H1 (cell line): ENCODE data around the gene ZNF692. TPM values are rescaled to one million over a fixed set of nuclear protein-coding genes. Genes with fewer than 3 reads are reported as not detected.

Experiments
- HDAC2 ChIP-seq, 2 experiments: fragments of 300-600 bp in 1 of 2; sonication (generic) in 1 of 2; IDR thresholded peaks; 2 replicates each; pipeline ENCODE4 v1.6.1; 2011 to 2012; ENCODE audit warnings: low read depth in 2 of 2, low read length in 2 of 2, mild to moderate bottlenecking in 2 of 2, moderate library complexity in 2 of 2, borderline replicate concordance in 1 of 2, inconsistent platforms in 1 of 2
- SIX5 ChIP-seq: IDR thresholded peaks from 2 replicates; pipeline ENCODE4 v1.6.1; 2011; ENCODE audit warnings: mild to moderate bottlenecking, low read depth, low read length
- SP4 ChIP-seq: IDR thresholded peaks from 2 replicates; pipeline ENCODE4 v1.6.1; 2012; ENCODE audit warnings: low read length, inconsistent platforms
- polyA plus RNA-seq, 7 experiments: library from polyadenylated mRNA; depleted of rRNA in 3 of 7; stranded (reverse) in 5 of 7; unstranded in 2 of 7; fragments of >200 nt in 5 of 7; fragments of 200-250 nt in 2 of 7; gene quantifications; 1 replicate in 5 of 7; 2 replicates in 1 of 7; 4 replicates in 1 of 7; pipeline versions ENCODE4 v1.2.1 to v1.2.3, GENCODE V29; 2011 to 2013; ENCODE audit warnings: missing spikeins in 2 of 7, mixed read lengths in 2 of 7
- total RNA-seq: library from RNA; stranded (reverse); fragmentation: NEBNext Ultra II Directional; extraction: Animal tissue kit (Norgen Biotek cat#: 25700); gene quantifications from 2 replicates; pipeline ENCODE4 v1.2.1, GENCODE V29; 2021

ZNF692 gene
- total and polyA plus RNA-seq, 2 of the 8 experiments (the other 6 are each of a cell fraction or from before 2014, with no cell fraction given): 38.4 to 52.3 TPM

DNA sequence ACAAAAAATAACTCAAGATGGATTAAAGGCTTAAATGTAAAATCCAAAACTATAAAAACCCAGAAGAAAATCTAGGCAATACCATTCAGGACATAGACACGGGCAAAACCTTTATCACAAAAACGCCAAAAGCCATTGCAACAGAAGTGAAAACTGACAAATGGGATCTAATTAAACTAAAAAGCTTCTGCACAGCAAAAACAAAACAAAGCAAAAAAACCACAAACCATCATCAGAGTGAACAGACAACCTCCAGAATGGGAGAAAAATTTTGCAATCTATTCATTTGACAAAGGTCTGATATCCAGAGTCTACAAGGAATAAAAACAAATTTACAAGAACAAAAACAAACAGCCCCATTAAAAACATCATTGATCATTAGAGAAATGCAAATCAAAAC is 42.7 kb upstream of the ZNF692 start (continued):
- TF ChIP-seq HDAC2 (IDR thresholded peaks at IDR 0.05; ENCODE audit: borderline replicate concordance in 1 of 2, low read depth in 2 of 2, low read length in 2 of 2) (no peak), SIX5 (no peak), SP4 (no peak)
